ENCODE measurements around the gene SLC6A19.

- no peak for TF ChIP-seq GATA3 (IDR thresholded peaks at IDR 0.05; ENCODE audit: low read depth, low read length)
- no peak for TF ChIP-seq GATA2 (IDR thresholded peaks at IDR 0.05; ENCODE audit: low read depth, low read length)
Observed at GRCh38 chr5:1241509-1242080, 40.2 kb downstream of the SLC6A19 start.
